Mucosa of rectum (tissue), 2 donors: Measurements from ENCODE around the gene ZDHHC20.

Experiments used
- H3K27ac ChIP-seq, 2 donors: one replicate each; pipeline ENCODE4 v1.7.0; 2013; ENCODE audit warnings: inconsistent platforms in 2 of 2, low read depth in 2 of 2, low read length in 2 of 2
- H3K27me3 ChIP-seq, 2 donors: one replicate each; pipeline ENCODE4 v1.7.0; 2013; ENCODE audit warnings: low read length in 2 of 2; ENCODE audit not compliant: control insufficient read depth in 2 of 2, insufficient read depth in 2 of 2
- H3K36me3 ChIP-seq, 2 donors: one replicate each; pipeline ENCODE4 v1.7.0; 2013; ENCODE audit warnings: low read length in 2 of 2; ENCODE audit not compliant: control insufficient read depth in 2 of 2, insufficient read depth in 2 of 2
- H3K4me1 ChIP-seq, 2 donors: one replicate each; pipeline ENCODE4 v1.7.0; 2013; ENCODE audit warnings: low read length in 2 of 2, mild to moderate bottlenecking in 1 of 2; ENCODE audit not compliant: control insufficient read depth in 2 of 2, insufficient read depth in 2 of 2
- H3K4me3 ChIP-seq, 2 donors: one replicate each; pipeline ENCODE4 v1.7.0; 2013; ENCODE audit warnings: low read length in 2 of 2
- H3K9ac ChIP-seq, 2 donors: one replicate each; pipeline ENCODE4 v1.7.0; 2013; ENCODE audit warnings: low read length in 2 of 2, low read depth in 1 of 2, mild to moderate bottlenecking in 1 of 2
- H3K9me3 ChIP-seq, 2 donors: one replicate each; pipeline ENCODE4 v1.7.0; 2013; ENCODE audit warnings: low read length in 2 of 2; ENCODE audit not compliant: control insufficient read depth in 2 of 2
- donor health status: healthy.
- donor health status: Normal muscosa, but diverticular disease.

The ZDHHC20 gene

GRCh38 chr13:21347753-21348318, 111.3 kb downstream of the ZDHHC20 start:
- H3K4me1 ChIP-seq: no peaks in the 10 kb centered on the region
- H3K27me3 ChIP-seq: no peaks in the 10 kb centered on the region
- H3K9ac ChIP-seq: no peak overlapping the region
- no peaks in the 10 kb centered on the region for H3K36me3 ChIP-seq
- H3K4me3 ChIP-seq: no peak overlapping the region
- no peak overlapping the region for H3K27ac ChIP-seq
- H3K9me3 ChIP-seq: no peaks in the 10 kb centered on the region

- no peak overlapping the region for H3K27ac ChIP-seq
Observed at GRCh38 chr13:21344662-21345176, 114.4 kb downstream of the ZDHHC20 start.

GRCh38 chr13:21343659-21344058, 115.4 kb downstream of the ZDHHC20 start:
- Histone ChIP-seq H3K36me3 (no peaks in the 10 kb centered on the region), H3K9ac (no peak overlapping the region), H3K9me3 (no peaks in the 10 kb centered on the region), H3K4me3 (no peak overlapping the region), H3K27ac (no peak overlapping the region), H3K27me3 (no peaks in the 10 kb centered on the region), H3K4me1 (no peaks in the 10 kb centered on the region)

More at GRCh38 chr13:21344662-21345176, 114.4 kb downstream of the ZDHHC20 start:
- Histone ChIP-seq H3K9ac (no peak overlapping the region), H3K27me3 (no peaks in the 10 kb centered on the region), H3K4me1 (no peaks in the 10 kb centered on the region), H3K9me3 (no peaks in the 10 kb centered on the region), H3K36me3 (no peaks in the 10 kb centered on the region), H3K4me3 (peak overlapping the region in 1 of 2 donors; percentile 15)

DNA sequence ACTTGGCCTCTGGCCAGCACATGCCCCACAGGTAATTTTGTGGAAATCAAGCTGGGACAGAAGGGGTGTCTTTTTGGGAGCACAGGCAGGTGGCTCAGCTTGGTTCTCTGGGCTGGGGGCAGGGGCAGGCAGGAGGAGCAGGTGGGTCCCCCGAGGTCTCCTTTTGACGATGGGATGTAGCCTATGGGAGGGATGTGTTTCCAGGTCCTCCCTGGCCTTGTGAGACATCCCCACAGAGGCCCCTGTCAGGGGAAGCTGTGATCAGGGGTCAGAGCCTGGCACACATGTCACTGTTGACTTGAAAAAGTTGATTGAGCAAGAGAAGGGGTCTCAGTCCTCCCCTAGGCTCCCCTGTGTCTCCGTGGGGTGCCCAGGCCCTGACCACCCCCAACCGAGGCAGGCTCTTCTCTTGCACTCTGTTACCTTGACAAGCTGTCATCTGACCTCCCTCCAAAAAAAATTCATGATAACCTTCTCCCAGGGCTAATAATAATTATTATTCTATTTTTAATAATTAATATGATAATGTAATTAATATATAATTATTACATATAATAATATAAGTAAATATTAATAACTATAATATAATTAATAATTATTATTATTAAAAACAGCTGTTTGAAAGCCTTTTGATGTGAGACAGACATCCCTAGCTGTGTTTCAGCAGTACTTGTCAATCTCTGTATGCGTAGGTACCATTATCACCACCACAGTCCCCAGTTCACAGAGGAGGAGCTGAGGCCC, 116.2 kb downstream of the ZDHHC20 start:
- no peaks in the 10 kb centered on the region for H3K9me3 ChIP-seq
- H3K27ac ChIP-seq: no peak overlapping the region
- H3K4me1 ChIP-seq: no peaks in the 10 kb centered on the region
- no peak overlapping the region for H3K4me3 ChIP-seq
- no peaks in the 10 kb centered on the region for H3K27me3 ChIP-seq
- H3K36me3 ChIP-seq: no peaks in the 10 kb centered on the region
- H3K9ac ChIP-seq: no peak overlapping the region

DNA sequence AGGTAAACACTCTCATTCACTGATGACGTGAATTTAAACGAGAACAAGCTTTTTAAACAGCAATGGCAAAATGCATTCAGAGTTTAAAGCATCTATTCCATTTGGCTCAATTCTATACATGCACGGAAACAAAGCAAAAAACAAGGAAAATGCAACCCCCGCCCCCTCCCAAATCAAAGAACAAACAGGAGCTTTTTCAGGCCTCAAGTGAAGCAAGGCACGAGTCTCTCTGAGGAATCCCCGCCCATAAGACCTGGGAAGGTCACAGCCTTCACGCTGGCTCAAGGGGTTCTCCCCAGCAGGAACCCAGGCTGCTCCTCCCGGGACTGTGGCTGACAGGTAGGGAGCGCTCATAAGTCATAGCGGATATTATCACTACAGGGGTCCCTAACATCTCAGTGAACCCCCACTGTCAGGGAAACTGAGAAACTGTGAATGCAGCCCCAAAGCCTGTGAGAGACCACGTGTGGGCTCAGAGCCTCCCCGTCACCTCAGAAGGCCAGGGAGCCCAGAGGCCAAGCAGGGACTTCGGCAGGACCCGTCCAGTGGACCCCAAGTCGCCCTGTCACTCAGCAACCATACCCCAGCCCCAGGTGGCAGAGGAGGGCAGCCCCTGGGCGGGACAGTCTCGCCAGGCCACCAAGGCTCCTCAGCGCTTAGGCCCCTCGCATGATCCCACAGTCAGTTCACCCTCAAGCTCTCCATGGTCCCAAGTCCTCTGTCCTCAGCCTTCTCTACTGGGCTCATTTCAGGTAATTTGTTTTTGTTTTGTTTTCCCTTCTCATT, 117.3 kb downstream of the ZDHHC20 start:
- Histone ChIP-seq H3K9me3 (no peaks in the 10 kb centered on the region), H3K27me3 (no peaks in the 10 kb centered on the region), H3K36me3 (no peaks in the 10 kb centered on the region), H3K4me1 (no peaks in the 10 kb centered on the region), H3K27ac (no peak overlapping the region), H3K4me3 (no peak overlapping the region), H3K9ac (no peak overlapping the region)

- H3K36me3 ChIP-seq: no peaks in the 10 kb centered on the region
- no peaks in the 10 kb centered on the region for H3K4me1 ChIP-seq
- H3K9ac ChIP-seq: no peak overlapping the region
- H3K27me3 ChIP-seq: no peaks in the 10 kb centered on the region
- H3K27ac ChIP-seq: no peak overlapping the region
- H3K9me3 ChIP-seq: no peaks in the 10 kb centered on the region
- H3K4me3 ChIP-seq: no peak overlapping the region
Observed at GRCh38 chr13:21338639-21339278, 120.3 kb downstream of the ZDHHC20 start.

DNA sequence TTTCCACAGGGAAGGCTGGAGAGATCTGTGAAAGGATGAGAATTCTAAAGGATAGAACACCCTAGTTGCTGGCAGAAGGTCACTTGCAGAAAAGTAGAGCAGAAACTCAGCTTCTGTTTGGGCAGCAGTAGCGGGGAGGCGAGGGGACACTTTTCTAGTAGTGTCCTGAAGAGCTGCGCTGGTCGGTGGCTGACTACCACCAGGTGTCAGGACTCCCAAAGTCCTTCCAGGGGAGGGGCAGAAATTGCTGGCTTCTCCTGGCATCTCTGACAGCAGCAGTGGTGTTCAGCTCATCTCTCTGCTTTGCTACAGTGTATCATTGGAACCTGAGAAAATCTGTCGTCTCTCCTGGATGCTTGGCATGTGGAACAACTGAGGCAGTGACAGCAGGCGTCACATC, 120.9 kb downstream of the ZDHHC20 start:
- Histone ChIP-seq H3K4me1 (no peaks in the 10 kb centered on the region), H3K9me3 (no peaks in the 10 kb centered on the region), H3K27me3 (no peaks in the 10 kb centered on the region), H3K36me3 (no peaks in the 10 kb centered on the region), H3K27ac (no peak overlapping the region), H3K9ac (no peak overlapping the region), H3K4me3 (no peak overlapping the region)

DNA sequence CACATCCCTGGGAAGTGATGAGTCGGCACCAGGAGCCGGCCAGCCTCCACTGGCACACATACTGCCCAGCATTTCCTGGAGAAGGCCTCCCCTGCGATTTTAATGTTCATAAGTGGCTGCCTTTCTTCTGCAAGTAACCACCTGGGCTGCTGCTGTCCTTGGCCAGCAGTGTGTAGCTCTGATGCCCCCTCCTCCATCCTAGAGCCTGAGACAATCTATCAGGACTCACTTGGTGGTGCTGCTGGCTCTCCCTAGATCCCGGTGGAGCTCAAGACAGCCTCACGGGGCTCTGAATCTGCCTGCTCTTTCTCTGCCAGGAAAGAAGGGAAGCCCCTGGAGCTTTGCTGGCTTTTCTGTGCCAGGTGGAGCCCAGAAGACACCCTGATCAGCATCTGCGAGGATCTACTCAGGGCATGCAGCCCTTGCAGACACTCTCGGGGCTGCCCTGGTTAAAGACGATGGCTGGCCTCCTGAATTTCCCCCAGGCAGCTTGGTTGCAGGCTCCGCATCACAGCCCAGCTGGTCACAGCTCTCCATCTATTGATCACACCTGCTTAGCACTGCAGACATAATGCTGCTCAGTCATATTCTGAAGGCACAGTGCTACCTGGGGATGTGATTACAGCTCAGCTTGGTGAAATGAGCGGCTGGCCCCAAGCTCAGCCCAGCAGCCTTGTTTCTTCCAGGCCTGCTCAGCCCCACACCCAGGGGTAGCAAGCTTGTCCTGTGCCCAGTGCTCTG, 122.3 kb downstream of the ZDHHC20 start:
- H3K36me3 ChIP-seq: no peaks in the 10 kb centered on the region
- no peaks in the 10 kb centered on the region for H3K9me3 ChIP-seq
- H3K27me3 ChIP-seq: no peaks in the 10 kb centered on the region
- H3K27ac ChIP-seq: no peak overlapping the region
- no peaks in the 10 kb centered on the region for H3K4me1 ChIP-seq
- H3K9ac ChIP-seq: no peak overlapping the region
- no peak overlapping the region for H3K4me3 ChIP-seq

DNA sequence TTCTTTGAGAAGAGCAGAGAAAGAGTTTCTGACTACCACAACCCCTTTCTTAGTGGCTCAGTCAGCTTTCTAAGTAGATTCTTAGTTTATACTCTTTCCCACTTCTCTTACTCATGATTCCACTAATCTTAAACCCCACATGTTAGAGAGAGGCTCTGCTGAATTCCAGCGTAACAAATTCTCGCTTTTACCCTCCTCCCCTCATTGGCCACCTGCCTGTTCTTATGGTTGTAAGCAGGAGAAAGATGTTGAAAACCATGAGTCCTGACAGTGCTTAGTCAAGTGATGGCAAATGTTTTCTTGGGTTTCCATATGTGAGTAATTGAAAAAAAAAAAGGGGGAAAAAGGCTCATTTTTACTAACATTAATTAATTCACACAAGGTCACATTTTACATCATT, 125.9 kb downstream of the ZDHHC20 start:
- Histone ChIP-seq H3K9me3 (no peaks in the 10 kb centered on the region), H3K9ac (no peak overlapping the region), H3K4me3 (no peak overlapping the region), H3K36me3 (no peaks in the 10 kb centered on the region), H3K4me1 (no peaks in the 10 kb centered on the region), H3K27ac (no peak overlapping the region), H3K27me3 (no peaks in the 10 kb centered on the region)
